HCT116 (cell line): ENCODE data around the gene CDCP2. TPM values are rescaled to one million over a fixed set of nuclear protein-coding genes. Genes with fewer than 3 reads are reported as not detected.

Experiments
- ATAC-seq: fragments of 200-7000 bp; cut with Tn5 transposase; 2 replicates; pipeline ENCODE4 v1.9.1; 2020; ENCODE audit warnings: mild to moderate bottlenecking, moderate library complexity
- BruUV-seq: library from RNA; stranded (reverse); fragments of 400-500 nt; replicated peaks from 2 replicates; lab custom pipeline; 2021; lab: Mats Ljungman, UMichigan
- CTCF ChIA-PET: fragments of 300-600 bp; sonication (Branson Sonifier 250); formaldehyde crosslinking; loops from one replicate; lab custom pipeline; 2021; ENCODE audit warnings: antibody characterized with exemption; lab: Charles Lee
- POLR2A ChIA-PET: fragments of 300-600, 350-600 bp; sonication (Branson Sonifier 250); formaldehyde crosslinking; loops from one replicate; lab custom pipeline; 2021; ENCODE audit warnings: antibody characterized with exemption; lab: Charles Lee
- RAD21 ChIA-PET, 2 experiments: fragments of 300-600 bp; sonication (Branson Sonifier 250); formaldehyde crosslinking; loops; one replicate each; lab custom pipeline; 2023; ENCODE audit warnings: low total read pairs in 2 of 2; ENCODE audit not compliant: uncharacterized antibody in 2 of 2, unreplicated experiment in 2 of 2, low non-redundant PET in 1 of 2; lab: Charles Lee
- DNase-seq: peaks from one replicate; pipeline ENCODE4 v3.0.0-alpha.2; 2010; ENCODE audit warnings: low read depth, low spot score
- H2AFZ ChIP-seq: fragments of 200-600 bp; shearing (Covaris generic), sonication (generic); 2 replicates; pipeline ENCODE4 v1.6.1; 2017; ENCODE audit warnings: low read depth, mixed run types, mixed read lengths, antibody characterized with exemption, low read length; ENCODE audit not compliant: poor library complexity, severe bottlenecking
- H3K27ac ChIP-seq: 2 replicates; pipeline ENCODE4 v1.5.1; 2012; ENCODE audit warnings: low read depth, low read length
- H3K27me3 ChIP-seq: fragments of 200-600 bp; sonication (generic); 2 replicates; pipeline ENCODE4 v1.6.1; 2016; ENCODE audit warnings: mixed run types, low read length, mixed read lengths; ENCODE audit not compliant: insufficient read depth
- H3K36me3 ChIP-seq, 2 experiments: fragments of 200-500 bp in 1 of 2; fragments of 200-600 bp in 1 of 2; sonication (Bioruptor generic) in 1 of 2; sonication (generic) in 1 of 2; 2 replicates each; pipeline versions ENCODE4 v1.5.1 to v1.6.1; 2014 to 2016; ENCODE audit warnings: low read length in 2 of 2, inconsistent platforms in 1 of 2, mixed read lengths in 1 of 2, mixed run types in 1 of 2; ENCODE audit not compliant: insufficient read depth in 2 of 2, control insufficient read depth in 1 of 2
- H3K4me1 ChIP-seq, 2 experiments: fragments of 200-600 bp in 1 of 2; sonication (generic) in 1 of 2; 2 replicates each; pipeline versions ENCODE4 v1.5.1 to v1.6.1; 2012 to 2017; ENCODE audit warnings: low read length in 2 of 2, inconsistent platforms in 1 of 2, mild to moderate bottlenecking in 1 of 2, mixed read lengths in 1 of 2, mixed run types in 1 of 2, moderate library complexity in 1 of 2; ENCODE audit not compliant: insufficient read depth in 2 of 2, control insufficient read depth in 1 of 2
- H3K4me2 ChIP-seq: fragments of 200-600 bp; sonication (generic); 2 replicates; pipeline ENCODE4 v1.6.1; 2017; ENCODE audit warnings: mixed run types, low read length, mixed read lengths
- H3K4me3 ChIP-seq, 2 experiments: fragments of 200-600 bp in 1 of 2; sonication (generic) in 1 of 2; replicated peaks in 1 of 2; 2 replicates each; pipeline ENCODE4 v1.5.1; 2011 to 2016; ENCODE audit warnings: low read length in 2 of 2, control low read depth in 1 of 2, low read depth in 1 of 2, mild to moderate bottlenecking in 1 of 2, mixed read lengths in 1 of 2, mixed run types in 1 of 2
- H3K79me2 ChIP-seq: fragments of 200-600 bp; sonication (generic); 2 replicates; pipeline ENCODE4 v1.6.1; 2017; ENCODE audit warnings: mild to moderate bottlenecking, mixed run types, low read length, moderate library complexity, mixed read lengths; ENCODE audit not compliant: insufficient read depth
- H3K9ac ChIP-seq: fragments of 200-600 bp; sonication (generic); 2 replicates; pipeline ENCODE4 v1.6.1; 2016; ENCODE audit warnings: low read length, mixed read lengths
- H3K9me2 ChIP-seq: fragments of 200-600 bp; sonication (generic), shearing (Covaris generic); 2 replicates; pipeline ENCODE4 v1.6.1; 2017; ENCODE audit warnings: mixed run types, mild to moderate bottlenecking, moderate library complexity; ENCODE audit not compliant: insufficient read depth
- H3K9me3 ChIP-seq, 2 experiments: fragments of 200-500 bp in 1 of 2; fragments of 200-600 bp in 1 of 2; sonication (Bioruptor generic) in 1 of 2; sonication (generic) in 1 of 2; 2 replicates each; pipeline ENCODE4 v1.6.1; 2014 to 2017; ENCODE audit warnings: low read length in 2 of 2, mixed read lengths in 2 of 2, inconsistent platforms in 1 of 2, low read depth in 1 of 2, mild to moderate bottlenecking in 1 of 2, mixed run types in 1 of 2, moderate library complexity in 1 of 2; ENCODE audit not compliant: control insufficient read depth in 1 of 2, insufficient read depth in 1 of 2
- H4K20me1 ChIP-seq: fragments of 200-600 bp; sonication (generic), shearing (Covaris generic); 2 replicates; pipeline ENCODE4 v1.6.1; 2017; ENCODE audit warnings: mixed run types, mild to moderate bottlenecking, moderate library complexity; ENCODE audit not compliant: insufficient read depth
- CTCF ChIP-seq, 3 experiments: fragments of 200-600 bp in 1 of 3; sonication (generic) in 1 of 3; IDR thresholded peaks in 2 of 3; conservative IDR thresholded peaks in 1 of 3; 2 replicates each; pipeline ENCODE4 v1.5.1; 2012 to 2017; ENCODE audit warnings: low read depth in 2 of 3, low read length in 2 of 3, antibody characterized with exemption in 1 of 3, borderline replicate concordance in 1 of 3, control low read depth in 1 of 3, mild to moderate bottlenecking in 1 of 3, mixed read lengths in 1 of 3, mixed run types in 1 of 3, moderate library complexity in 1 of 3; ENCODE audit not compliant: insufficient read depth in 1 of 3
- EGR1 ChIP-seq: IDR thresholded peaks from 2 replicates; pipeline ENCODE4 v1.6.1; 2012; ENCODE audit warnings: low read depth
- EZH2phosphoT487 ChIP-seq: fragments of 200-600 bp; IDR thresholded peaks from 2 replicates; pipeline ENCODE4 v1.6.1; 2018; ENCODE audit warnings: antibody characterized with exemption, borderline replicate concordance
- FOSL1 ChIP-seq: IDR thresholded peaks from 2 replicates; pipeline ENCODE4 v1.6.1; 2012; ENCODE audit warnings: low read depth
- JUND ChIP-seq: IDR thresholded peaks from 2 replicates; pipeline ENCODE4 v1.6.1; 2012
- SIN3A ChIP-seq: IDR thresholded peaks from 2 replicates; pipeline ENCODE4 v1.6.1; 2012; ENCODE audit warnings: low read depth
- SP1 ChIP-seq: IDR thresholded peaks from 2 replicates; pipeline ENCODE4 v1.6.1; 2012; ENCODE audit warnings: low read depth
- ZNF274 ChIP-seq: fragments of 200-500 bp; sonication (Bioruptor generic); IDR thresholded peaks from 2 replicates; pipeline ENCODE4 v1.6.1; 2014; ENCODE audit warnings: mild to moderate bottlenecking, low read depth, low read length, inconsistent platforms
- intact Hi-C: fragments of 100-400 bp; cut with micrococcal nuclease; formaldehyde crosslinking; loops from 2 replicates; pipeline ENCODE4 v1.10.0; 2022
- total RNA-seq: library from RNA; stranded (reverse); gene quantifications from one replicate; pipeline ENCODE4 v1.2.1, GENCODE V29; 2021; ENCODE audit not compliant: unreplicated experiment

Gene CDCP2
- total RNA-seq, 1 experiment from 2014 or later: 0.22 TPM

GRCh38 chr1:54188291-54188690 is 35.5 kb upstream of the CDCP2 start:
- ChIA-PET RAD21 (no interaction called here), CTCF (no interaction called here), POLR2A (no interaction called here)

GRCh38 chr1:54186056-54186455 is 33.3 kb upstream of the CDCP2 start:
- CTCF ChIA-PET: no interaction called here
- intact Hi-C loops: no loop called here
- Histone ChIP-seq H3K4me3 (no peak overlapping the region), H3K4me1 (no peaks in the 10 kb centered on the region), H3K36me3 (peaks cover 0 to 3% of the 10 kb centered on the region in 2 experiments; a peak in 1 of 4 replicates), H3K27ac (no peak overlapping the region), H2AFZ (no peak overlapping the region), H3K9me2 (no peaks in the 10 kb centered on the region), H3K9ac (no peak overlapping the region), H3K9me3 (no peaks in the 10 kb centered on the region), H3K79me2 (no peaks in the 10 kb centered on the region), H3K27me3 (no peaks in the 10 kb centered on the region), H3K4me2 (no peak overlapping the region), H4K20me1 (no peaks in the 10 kb centered on the region)
- ATAC-seq (no peak), DNase-seq (no peak)
- TF ChIP-seq ZNF274 (no peak), SIN3A (no peak), EGR1 (no peak), CTCF (IDR thresholded peaks at IDR 0.05 in 2 of 3, conservative IDR thresholded peaks at IDR 0.05 in 1 of 3; ENCODE audit: borderline replicate concordance in 1 of 3, insufficient read depth in 1 of 3, low read depth in 2 of 3, low read length in 2 of 3) (no peak), EZH2phosphoT487 (no peak), SP1 (no peak), FOSL1 (no peak)
- RAD21 ChIA-PET: no interaction called here
- no TSS peak for BruUV-seq
- POLR2A ChIA-PET: no interaction called here

More at GRCh38 chr1:54188291-54188690, 35.5 kb upstream of the CDCP2 start:
- BruUV-seq: no TSS peak
- Histone ChIP-seq H3K79me2 (no peaks in the 10 kb centered on the region), H3K4me2 (no peak overlapping the region), H3K9ac (no peak overlapping the region), H3K4me3 (no peak overlapping the region), H3K36me3 (0 out of 4 replicates have a peak, but pooled peaks cover 0 to 3% of the 10 kb centered on the region in 2 experiments), H3K9me2 (no peaks in the 10 kb centered on the region), H2AFZ (no peak overlapping the region), H4K20me1 (no peaks in the 10 kb centered on the region), H3K9me3 (no peaks in the 10 kb centered on the region), H3K27ac (no peak overlapping the region), H3K27me3 (no peaks in the 10 kb centered on the region), H3K4me1 (no peaks in the 10 kb centered on the region)
- intact Hi-C loops: no loop called here
- ATAC-seq (no peak), DNase-seq (no peak)
- TF ChIP-seq JUND: no peak
